ENCODE measurements around the gene CLNK.

Gene CLNK

GRCh38 chr4:10684631-10685030 is at the start of gene CLNK:
TSS of gene CLNK (minus strand) at chr4:10684768. CDS start at chr4:10667869, 16,899 bp downstream.
- in situ Hi-C loops (cut with MboI; ENCODE audit: low pct_unique_long_range_greater_than_20kb, low sequenced_read_pairs) = no loop called here
- DNase-seq = no peak

GRCh38 chr4:10733481-10734062 is 49.0 kb upstream of the CLNK start:
- DNase-seq = no peak
- in situ Hi-C loops (cut with MboI; ENCODE audit: low pct_unique_long_range_greater_than_20kb, low sequenced_read_pairs) = no loop called here

GRCh38 chr4:10732914-10733415 is 48.4 kb upstream of the CLNK start:
- in situ Hi-C loops (cut with MboI; ENCODE audit: low pct_unique_long_range_greater_than_20kb, low sequenced_read_pairs) = no loop called here
- DNase-seq = no peak

GRCh38 chr4:10732235-10732913 is 47.8 kb upstream of the CLNK start:
- in situ Hi-C loops (cut with MboI; ENCODE audit: low pct_unique_long_range_greater_than_20kb, low sequenced_read_pairs) = no loop called here
- no peak for DNase-seq

- DNase-seq = no peak
- in situ Hi-C loops (cut with MboI; ENCODE audit: low pct_unique_long_range_greater_than_20kb, low sequenced_read_pairs) = no loop called here
Observed at GRCh38 chr4:10731690-10732089, 47.1 kb upstream of the CLNK start.

- no peak for DNase-seq
- in situ Hi-C loops (cut with MboI; ENCODE audit: low pct_unique_long_range_greater_than_20kb, low sequenced_read_pairs) = no loop called here
Observed at GRCh38 chr4:10731162-10731561, 46.6 kb upstream of the CLNK start.

- in situ Hi-C loops (cut with MboI; ENCODE audit: low pct_unique_long_range_greater_than_20kb, low sequenced_read_pairs) = no loop called here
- DNase-seq = no peak
Observed at GRCh38 chr4:10730590-10730989, 46.0 kb upstream of the CLNK start.

- in situ Hi-C loops (cut with MboI; ENCODE audit: low pct_unique_long_range_greater_than_20kb, low sequenced_read_pairs) = no loop called here
- DNase-seq = no peak
Observed at GRCh38 chr4:10730019-10730418, 45.5 kb upstream of the CLNK start.

- in situ Hi-C loops (cut with MboI; ENCODE audit: low pct_unique_long_range_greater_than_20kb, low sequenced_read_pairs) = no loop called here
- no peak for DNase-seq
Observed at GRCh38 chr4:10729366-10729765, 44.8 kb upstream of the CLNK start.

GRCh38 chr4:10728016-10728415 is 43.4 kb upstream of the CLNK start:
- in situ Hi-C loops (cut with MboI; ENCODE audit: low pct_unique_long_range_greater_than_20kb, low sequenced_read_pairs) = no loop called here
- DNase-seq = no peak

- no peak for DNase-seq
- in situ Hi-C loops (cut with MboI; ENCODE audit: low pct_unique_long_range_greater_than_20kb, low sequenced_read_pairs) = no loop called here
Observed at GRCh38 chr4:10727140-10727880, 42.7 kb upstream of the CLNK start.

- in situ Hi-C loops (cut with MboI; ENCODE audit: low pct_unique_long_range_greater_than_20kb, low sequenced_read_pairs) = no loop called here
- DNase-seq = no peak
Observed at GRCh38 chr4:10722957-10723356, 38.4 kb upstream of the CLNK start.

- no peak for DNase-seq
- in situ Hi-C loops (cut with MboI; ENCODE audit: low pct_unique_long_range_greater_than_20kb, low sequenced_read_pairs) = no loop called here
Observed at GRCh38 chr4:10721616-10722015, 37.0 kb upstream of the CLNK start.

- no peak for DNase-seq
- in situ Hi-C loops (cut with MboI; ENCODE audit: low pct_unique_long_range_greater_than_20kb, low sequenced_read_pairs) = no loop called here
Observed at GRCh38 chr4:10716163-10716562, 31.6 kb upstream of the CLNK start.

- no peak for DNase-seq
- in situ Hi-C loops (cut with MboI; ENCODE audit: low pct_unique_long_range_greater_than_20kb, low sequenced_read_pairs) = no loop called here
Observed at GRCh38 chr4:10715696-10716095, 31.1 kb upstream of the CLNK start.

GRCh38 chr4:10715135-10715534 is 30.6 kb upstream of the CLNK start:
- in situ Hi-C loops (cut with MboI; ENCODE audit: low pct_unique_long_range_greater_than_20kb, low sequenced_read_pairs) = no loop called here
- no peak for DNase-seq

- DNase-seq = no peak
- in situ Hi-C loops (cut with MboI; ENCODE audit: low pct_unique_long_range_greater_than_20kb, low sequenced_read_pairs) = no loop called here
Observed at GRCh38 chr4:10713591-10713990, 29.0 kb upstream of the CLNK start.

- DNase-seq = no peak
Observed at GRCh38 chr4:10706236-10706635, 21.7 kb upstream of the CLNK start.

GRCh38 chr4:10704430-10704810 is 19.9 kb upstream of the CLNK start:
- no peak for DNase-seq
- in situ Hi-C loops (cut with MboI; ENCODE audit: low pct_unique_long_range_greater_than_20kb, low sequenced_read_pairs) = no loop called here

More at GRCh38 chr4:10706236-10706635, 21.7 kb upstream of the CLNK start:
- in situ Hi-C loops (cut with MboI; ENCODE audit: low pct_unique_long_range_greater_than_20kb, low sequenced_read_pairs) = no loop called here

- in situ Hi-C loops (cut with MboI; ENCODE audit: low pct_unique_long_range_greater_than_20kb, low sequenced_read_pairs) = no loop called here
- DNase-seq = no peak
Observed at GRCh38 chr4:10703766-10704429, 19.3 kb upstream of the CLNK start.
